ENCODE measurements around the gene CA11. TPM values are rescaled to one million over a fixed set of nuclear protein-coding genes. Genes with fewer than 3 reads are reported as not detected.

Gene CA11
- total and polyA plus RNA-seq, 9 of the 15 experiments (the other 6 are each of a cell fraction or from before 2014, with no cell fraction given), result 2.9 to 19.9 (median 8.3) TPM

GRCh38 chr19:48618916-48619691 is 26.9 kb downstream of the CA11 start, which contains the start of the genes RPL18 and SPHK2 (continued):
- TF ChIP-seq NFRKB (IDR thresholded peaks at IDR 0.05; ENCODE audit: low read depth) (peak; percentile 92), CAMTA2 (CRISPR knock-in tag; conservative IDR thresholded peaks at IDR 0.05) (no peak), SRSF1 (IDR thresholded peaks at IDR 0.05; ENCODE audit: low read depth, low read length) (peak; percentile 95), E2F8 (IDR thresholded peaks at IDR 0.05; ENCODE audit: low read depth, partially characterized antibody) (peak; percentile 94), ZBTB11 (CRISPR knock-in tag; IDR thresholded peaks at IDR 0.05) (peak in 1 of 3 experiments; percentile 71; a peak in 2 of 6 replicates), FOXM1 (IDR thresholded peaks at IDR 0.05; ENCODE audit: low read depth) (peak; percentile 49), FOXM1 (CRISPR knock-in tag; IDR thresholded peaks at IDR 0.05; ENCODE audit: low read depth) (no peak), KDM5B (IDR thresholded peaks at IDR 0.05; ENCODE audit: insufficient replicate concordance, low read depth, low read length) (peak; percentile 90), E2F1 (CRISPR knock-in tag; IDR thresholded peaks at IDR 0.05) (peak; percentile 87; the same call in 1 of the 2 replicates), TFAP4 (CRISPR knock-in tag; IDR thresholded peaks at IDR 0.05; ENCODE audit: borderline replicate concordance) (peak; percentile 95), ZNF263 (CRISPR knock-in tag; IDR thresholded peaks at IDR 0.05; ENCODE audit: borderline replicate concordance) (peak; percentile 80; the same call in 1 of the 2 replicates), RFX5 (IDR thresholded peaks at IDR 0.05; ENCODE audit: low read depth, low read length) (peak; percentile 86), HDAC8 (tag; IDR thresholded peaks at IDR 0.05) (no peak), ZBTB9 (CRISPR knock-in tag; IDR thresholded peaks at IDR 0.05) (peak; percentile 42; the same call in 1 of the 2 replicates), GTF2A2 (tag; IDR thresholded peaks at IDR 0.05) (peak; percentile 75), CBX1 (IDR thresholded peaks at IDR 0.05; ENCODE audit: low read depth) (peak; percentile 99; the same call in 1 of the 2 replicates)

All from K562 (cell line).